IMR-90 (cell line): ENCODE data around the gene MLXIPL. TPM values are rescaled to one million over a fixed set of nuclear protein-coding genes. Genes with fewer than 3 reads are reported as not detected.

Experiments used
- ATAC-seq: fragments of 200-7000 bp; cut with Tn5 transposase; 2 replicates; pipeline ENCODE4 v1.9.1; 2020; ENCODE audit warnings: low read depth, mild to moderate bottlenecking, moderate library complexity
- BruUV-seq: library from RNA; stranded (reverse); fragments of 400-500 nt; replicated peaks from 2 replicates; lab custom pipeline; 2021; lab: Mats Ljungman, UMichigan
- CTCF ChIA-PET: fragments of 300-600 bp; formaldehyde crosslinking; extraction: SDS; loops from one replicate; lab custom pipeline; 2021; ENCODE audit warnings: antibody characterized with exemption; lab: Yijun Ruan, JAX
- POLR2A ChIA-PET: fragments of 300-600 bp; sonication (Branson Sonifier 250); formaldehyde crosslinking; loops from one replicate; lab custom pipeline; 2022; ENCODE audit warnings: antibody characterized with exemption; ENCODE audit not compliant: unreplicated experiment; lab: Charles Lee
- DNase-seq: peaks from one replicate; pipeline ENCODE4 v3.0.0; 2013
- H2AFZ ChIP-seq: replicated peaks from 2 replicates; pipeline ENCODE3; 2013; ENCODE audit warnings: low read length, mild to moderate bottlenecking; ENCODE audit not compliant: poor library complexity
- H2AK5ac ChIP-seq: 2 replicates; pipeline ENCODE4 v1.6.1; 2013; ENCODE audit warnings: low read depth, low read length, inconsistent platforms
- H2AK9ac ChIP-seq: replicated peaks from 2 replicates; pipeline ENCODE3; 2013; ENCODE audit warnings: mild to moderate bottlenecking, low read depth, low read length, moderate library complexity; ENCODE audit not compliant: poor library complexity
- H2BK120ac ChIP-seq: 2 replicates; pipeline ENCODE4 v1.6.1; 2013; ENCODE audit warnings: low read depth, low read length, inconsistent platforms
- H2BK15ac ChIP-seq: 3 replicates; pipeline ENCODE4 v1.6.1; 2013; ENCODE audit warnings: low read depth, low read length, inconsistent platforms
- H2BK20ac ChIP-seq: 2 replicates; pipeline ENCODE4 v1.6.1; 2013; ENCODE audit warnings: low read depth, mild to moderate bottlenecking, inconsistent platforms, low read length, moderate library complexity
- H2BK5ac ChIP-seq: 2 replicates; pipeline ENCODE4 v1.6.1; 2013; ENCODE audit warnings: mild to moderate bottlenecking, low read depth, low read length, inconsistent platforms; ENCODE audit not compliant: poor library complexity, severe bottlenecking
- H3K14ac ChIP-seq: replicated peaks from 2 replicates; pipeline ENCODE4 v1.6.1; 2013; ENCODE audit warnings: low read depth, low read length, inconsistent platforms
- H3K18ac ChIP-seq: 2 replicates; pipeline ENCODE4 v1.6.1; 2013; ENCODE audit warnings: low read depth, low read length, control low read depth
- H3K23ac ChIP-seq: 2 replicates; pipeline ENCODE4 v1.6.1; 2013; ENCODE audit warnings: low read depth, low read length, inconsistent platforms
- H3K27ac ChIP-seq: 2 replicates; pipeline ENCODE4 v1.5.1; 2013; ENCODE audit warnings: mild to moderate bottlenecking, control low read depth, low read length; ENCODE audit not compliant: insufficient read depth
- H3K27me3 ChIP-seq: 2 replicates; pipeline ENCODE4 v1.6.1; 2013; ENCODE audit warnings: low read length; ENCODE audit not compliant: control insufficient read depth, insufficient read depth
- H3K36me3 ChIP-seq: 2 replicates; pipeline ENCODE4 v1.6.1; 2013; ENCODE audit warnings: low read length, mixed read lengths; ENCODE audit not compliant: control insufficient read depth, insufficient read depth
- H3K4ac ChIP-seq: 2 replicates; pipeline ENCODE4 v1.6.1; 2013; ENCODE audit warnings: low read depth, low read length, inconsistent platforms
- H3K4me1 ChIP-seq: 2 replicates; pipeline ENCODE4 v1.6.1; 2013; ENCODE audit warnings: low read length, mixed read lengths; ENCODE audit not compliant: control insufficient read depth, insufficient read depth
- H3K4me2 ChIP-seq: 2 replicates; pipeline ENCODE4 v1.6.1; 2013; ENCODE audit warnings: low read depth, mild to moderate bottlenecking, control low read depth, low read length, moderate library complexity
- H3K4me3 ChIP-seq: 2 replicates; pipeline ENCODE4 v1.5.1; 2013; ENCODE audit warnings: low read depth, mild to moderate bottlenecking, control low read depth, low read length, moderate library complexity; ENCODE audit not compliant: insufficient read depth
- H3K56ac ChIP-seq: 2 replicates; pipeline ENCODE4 v1.6.1; 2013; ENCODE audit warnings: low read length, inconsistent platforms; ENCODE audit not compliant: insufficient read depth; ENCODE audit errors: extremely low read depth
- H3K79me1 ChIP-seq, 2 experiments: 2 replicates each; pipeline ENCODE4 v1.6.1; 2013; ENCODE audit warnings: low read length in 2 of 2, inconsistent platforms in 1 of 2, low read depth in 1 of 2
- H3K9ac ChIP-seq: 2 replicates; pipeline ENCODE4 v1.6.1; 2013; ENCODE audit warnings: low read depth, low read length, control low read depth
- H3K9me1 ChIP-seq: 2 replicates; pipeline ENCODE4 v1.6.1; 2013; ENCODE audit warnings: low read length, inconsistent platforms; ENCODE audit not compliant: insufficient read depth
- H3K9me3 ChIP-seq: 2 replicates; pipeline ENCODE4 v1.6.1; 2013; ENCODE audit warnings: low read length; ENCODE audit not compliant: control insufficient read depth, insufficient read depth
- H4K20me1 ChIP-seq: 2 replicates; pipeline ENCODE4 v1.6.1; 2013; ENCODE audit warnings: low read length, inconsistent platforms; ENCODE audit not compliant: insufficient read depth
- H4K5ac ChIP-seq: 2 replicates; pipeline ENCODE4 v1.6.1; 2013; ENCODE audit warnings: mild to moderate bottlenecking, low read depth, low read length, control low read depth
- H4K8ac ChIP-seq, 2 experiments: 2 replicates each; pipeline ENCODE4 v1.6.1; 2013; ENCODE audit warnings: low read depth in 2 of 2, low read length in 2 of 2, control low read depth in 1 of 2, inconsistent platforms in 1 of 2
- H4K91ac ChIP-seq: 2 replicates; pipeline ENCODE4 v1.6.1; 2013; ENCODE audit warnings: low read depth, low read length, inconsistent platforms; ENCODE audit not compliant: insufficient read depth
- CTCF ChIP-seq: conservative IDR thresholded peaks from 2 replicates; pipeline ENCODE4 v1.5.1; 2012; ENCODE audit warnings: mild to moderate bottlenecking, low read depth, low read length, improper control_type of control experiment
- POLR2A ChIP-seq: IDR thresholded peaks from 2 replicates; pipeline ENCODE4 v1.6.1; 2012; ENCODE audit warnings: mild to moderate bottlenecking, low read depth, low read length
- RAD21 ChIP-seq: IDR thresholded peaks from 2 replicates; pipeline ENCODE4 v1.6.1; 2012; ENCODE audit warnings: low read length, improper control_type of control experiment
- RCOR1 ChIP-seq: IDR thresholded peaks from 2 replicates; pipeline ENCODE4 v1.6.1; 2012; ENCODE audit warnings: mild to moderate bottlenecking, low read length, improper control_type of control experiment; ENCODE audit not compliant: insufficient replicate concordance
- SMC3 ChIP-seq: fragments of 150-350 bp; IDR thresholded peaks from 2 replicates; pipeline ENCODE4 v1.6.1; 2016; ENCODE audit warnings: low read depth, mild to moderate bottlenecking, antibody characterized with exemption, low read length, moderate library complexity
- USF2 ChIP-seq: fragments of 150-350 bp; IDR thresholded peaks from 2 replicates; pipeline ENCODE4 v1.6.1; 2017; ENCODE audit warnings: mild to moderate bottlenecking, antibody characterized with exemption, low read length, low read depth
- WGBS, 2 experiments: methylation state at CpG; one replicate each; pipeline versions ENCODE4 v1.1.5 to v1.1.7; 2013; ENCODE audit warnings: missing lambda C conversion rate in 2 of 2; ENCODE audit not compliant: insufficient read length in 1 of 2; ENCODE audit errors: extremely low coverage in 2 of 2; 5-methylcytosine and 5-hydroxymethylcytosine counted together
- dilution Hi-C: fragments of 300-500 bp; cut with HindIII; formaldehyde crosslinking; loops from one replicate; pipeline ENCODE4 v1.14.3; 2018; ENCODE audit warnings: low sequenced_read_pairs; ENCODE audit not compliant: unreplicated experiment
- in situ Hi-C: fragments of 300-500 bp; cut with MboI; formaldehyde crosslinking; loops from 3 replicates; pipeline ENCODE4 v1.14.3; 2019; ENCODE audit warnings: low sequenced_read_pairs, inconsistent platforms, mixed read lengths
- intact Hi-C: fragments of 100-400 bp; cut with micrococcal nuclease; formaldehyde crosslinking; loops from 2 replicates; pipeline ENCODE4 v1.10.0; 2022
- polyA plus RNA-seq, 3 experiments: library from polyadenylated mRNA; depleted of rRNA; stranded (reverse); fragments of >200 nt; gene quantifications; 2 replicates each; pipeline ENCODE4 v1.2.3, GENCODE V29; 2012; ENCODE audit warnings: low replicate concordance in 1 of 3
- total RNA-seq: library from RNA; depleted of rRNA; stranded (reverse); fragments of >200 nt; gene quantifications from 2 replicates; pipeline ENCODE4 v1.2.3, GENCODE V29; 2012

Gene MLXIPL
- total and polyA plus RNA-seq, 2 of the 4 experiments (the other 2 are of a cell fraction), result not detected

DNA sequence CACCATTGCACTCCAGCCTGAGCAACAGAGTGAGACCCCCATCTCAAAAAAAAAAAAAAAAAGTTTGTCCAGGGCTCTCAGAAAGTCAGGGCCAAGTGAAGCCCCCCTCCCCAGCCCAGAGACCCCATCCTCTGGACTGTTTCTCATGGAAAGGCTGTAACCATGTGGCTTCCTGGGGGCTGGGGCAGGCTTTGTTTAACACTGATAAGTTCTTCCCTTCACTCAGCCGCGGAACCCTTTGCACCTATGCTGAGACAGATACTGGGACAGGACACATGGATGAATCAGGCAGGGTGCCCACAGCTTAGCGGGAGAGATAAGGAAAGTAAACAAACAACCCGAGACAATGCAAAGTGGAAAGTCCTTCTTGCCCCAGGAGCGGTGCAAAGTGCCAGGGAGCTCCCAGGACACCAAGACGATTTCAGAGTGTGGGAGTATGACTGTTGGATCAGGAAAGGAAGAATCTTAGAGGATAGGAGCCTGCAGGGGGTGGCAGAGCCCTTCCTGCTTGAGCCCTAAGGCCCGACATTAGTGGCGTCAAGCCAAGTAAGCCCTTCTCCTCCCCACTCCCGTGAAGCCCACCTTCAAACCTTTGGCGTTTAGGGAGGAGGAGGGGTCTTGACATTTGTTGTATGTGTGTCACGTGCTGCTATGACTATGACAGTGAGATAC is 11.6 kb downstream of the MLXIPL start:
- Histone ChIP-seq H3K23ac (no peak overlapping the region), H3K18ac (no peak overlapping the region), H4K5ac (no peak overlapping the region), H2BK15ac (no peak overlapping the region), H2BK5ac (no peak overlapping the region), H3K9me3 (no peaks in the 10 kb centered on the region), H2BK120ac (no peak overlapping the region), H4K8ac (no peak overlapping the region), H3K56ac (no peak overlapping the region), H2AK9ac (no peak overlapping the region), H3K4ac (no peak overlapping the region), H3K9me1 (no peaks in the 10 kb centered on the region; the same call in 1 of the 2 replicates), H3K27ac (no peak overlapping the region), H3K36me3 (no peaks in the 10 kb centered on the region), H4K91ac (no peak overlapping the region), H3K27me3 (peaks cover 17% of the 10 kb centered on the region), H3K14ac (no peak overlapping the region), H3K4me1 (no peaks in the 10 kb centered on the region), H2AK5ac (no peak overlapping the region), H3K9ac (no peak overlapping the region), H4K20me1 (no peaks in the 10 kb centered on the region; the same call in 1 of the 2 replicates), H3K4me2 (peak overlapping the region; percentile 19; the same call in 1 of the 2 replicates), H3K79me1 (no peaks in the 10 kb centered on the region), H2AFZ (peak overlapping the region; percentile 78), H3K4me3 (no peak overlapping the region), H2BK20ac (no peak overlapping the region)
- dilution Hi-C loops, result no loop called here
- ChIA-PET POLR2A (no interaction called here), CTCF (no interaction called here)
- 0% methylated on average over 2 of the region's 11 CpGs; no CpG with 5 or more reads in 1 of the 2 experiments for WGBS, 2 experiments
- ATAC-seq, result peak; percentile 87
- peak; percentile 29 for DNase-seq
- TF ChIP-seq RCOR1, result no peak
- TF ChIP-seq USF2, result peak; percentile 80; the same call in 1 of the 2 replicates
- TF ChIP-seq POLR2A, result no peak
- peak; percentile 49; the same call in 1 of the 2 replicates for TF ChIP-seq RAD21
- TF ChIP-seq SMC3, result peak; percentile 27; the same call in 1 of the 2 replicates
- peak; percentile 44 for TF ChIP-seq CTCF
- in situ Hi-C loops, result loop anchor here (10.0 kb wide), 1 partner anchor 242 kb away; no protein-coding TSS in a partner anchor
- intact Hi-C loops, result loop anchor here (2.0 kb wide), 1 partner anchor 54 kb away; the partner anchor contains the start of gene VPS37D
- no TSS peak for BruUV-seq
